Spleen (tissue), 7 donors: ENCODE measurements around the gene PRM3.
A peak's percentile ranks its signal among the peaks of the same experiment; 100 is the strongest.

Experiments
- POLR2AphosphoS5 ChIP-seq, 3 donors: sonication (generic); formaldehyde crosslinking; IDR thresholded peaks; one replicate each; pipeline ENCODE4 v1.5.1; 2017; ENCODE audit warnings: antibody characterized with exemption in 3 of 3
- TF ChIP-seq, protein P1 (sequence below), 11 experiments: fragments of 200-600 bp in 7 of 11; fragments of 450-650 bp in 4 of 11; sonication (generic) in 4 of 11; IDR thresholded peaks in 8 of 11; conservative IDR thresholded peaks in 3 of 11; 1 replicate in 7 of 11; 2 replicates in 4 of 11; pipeline versions ENCODE4 v1.4.0 to v1.8.0; 2016 to 2021; ENCODE audit warnings: antibody characterized with exemption in 11 of 11, inconsistent platforms in 4 of 11, mild to moderate bottlenecking in 1 of 11
- donor health status: DM: no; HTN: no; CAD: no; lungs with moderate emphysema.
- donor health status: DM: no; HTN: no; CAD: no.
- donor health status: DM: no; HTN: no; CAD: no.

DNA sequence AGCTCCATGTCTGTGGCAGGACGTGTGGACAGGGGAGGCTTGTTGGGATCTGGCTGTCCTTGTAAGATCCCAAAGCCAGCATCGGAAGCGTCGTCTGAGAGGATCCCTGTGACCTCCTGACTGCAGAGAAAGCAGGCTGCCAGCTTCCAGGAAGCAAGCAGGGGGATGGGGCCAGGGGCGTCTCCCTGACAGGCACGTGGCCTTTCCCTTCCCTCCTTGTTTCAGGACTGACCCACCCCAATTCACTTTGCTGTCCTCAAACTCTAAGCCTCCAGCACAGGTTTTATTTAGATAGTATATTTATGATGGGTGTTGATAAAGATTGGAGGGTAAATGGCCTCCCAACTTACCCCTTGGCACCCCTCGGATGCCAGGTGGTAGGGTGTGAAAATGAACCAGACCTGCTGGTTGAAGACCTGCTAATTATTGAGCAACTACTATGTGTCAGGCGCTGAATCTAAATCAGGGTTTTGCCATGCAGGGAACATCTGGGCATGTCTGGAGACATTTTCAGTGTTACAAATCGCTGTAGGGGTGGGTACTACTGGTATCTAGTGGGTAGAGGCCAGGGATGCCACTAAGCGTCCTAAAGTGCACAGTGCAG, 42.0 kb downstream of the PRM3 start:
- TF ChIP-seq, protein P1, sequence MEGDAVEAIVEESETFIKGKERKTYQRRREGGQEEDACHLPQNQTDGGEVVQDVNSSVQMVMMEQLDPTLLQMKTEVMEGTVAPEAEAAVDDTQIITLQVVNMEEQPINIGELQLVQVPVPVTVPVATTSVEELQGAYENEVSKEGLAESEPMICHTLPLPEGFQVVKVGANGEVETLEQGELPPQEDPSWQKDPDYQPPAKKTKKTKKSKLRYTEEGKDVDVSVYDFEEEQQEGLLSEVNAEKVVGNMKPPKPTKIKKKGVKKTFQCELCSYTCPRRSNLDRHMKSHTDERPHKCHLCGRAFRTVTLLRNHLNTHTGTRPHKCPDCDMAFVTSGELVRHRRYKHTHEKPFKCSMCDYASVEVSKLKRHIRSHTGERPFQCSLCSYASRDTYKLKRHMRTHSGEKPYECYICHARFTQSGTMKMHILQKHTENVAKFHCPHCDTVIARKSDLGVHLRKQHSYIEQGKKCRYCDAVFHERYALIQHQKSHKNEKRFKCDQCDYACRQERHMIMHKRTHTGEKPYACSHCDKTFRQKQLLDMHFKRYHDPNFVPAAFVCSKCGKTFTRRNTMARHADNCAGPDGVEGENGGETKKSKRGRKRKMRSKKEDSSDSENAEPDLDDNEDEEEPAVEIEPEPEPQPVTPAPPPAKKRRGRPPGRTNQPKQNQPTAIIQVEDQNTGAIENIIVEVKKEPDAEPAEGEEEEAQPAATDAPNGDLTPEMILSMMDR (IDR thresholded peaks at IDR 0.05 in 8 of 11, conservative IDR thresholded peaks at IDR 0.05 in 3 of 11), result no peak
- TF ChIP-seq POLR2AphosphoS5 (IDR thresholded peaks at IDR 0.05), result peak in 1 of 3 donors; percentile 37
